ENCODE results near the gene CDX1. TPM values are rescaled to one million over a fixed set of nuclear protein-coding genes. Genes with fewer than 3 reads are reported as not detected.

The CDX1 gene
- total RNA-seq, 1 donor from 2014 or later = not detected

DNA sequence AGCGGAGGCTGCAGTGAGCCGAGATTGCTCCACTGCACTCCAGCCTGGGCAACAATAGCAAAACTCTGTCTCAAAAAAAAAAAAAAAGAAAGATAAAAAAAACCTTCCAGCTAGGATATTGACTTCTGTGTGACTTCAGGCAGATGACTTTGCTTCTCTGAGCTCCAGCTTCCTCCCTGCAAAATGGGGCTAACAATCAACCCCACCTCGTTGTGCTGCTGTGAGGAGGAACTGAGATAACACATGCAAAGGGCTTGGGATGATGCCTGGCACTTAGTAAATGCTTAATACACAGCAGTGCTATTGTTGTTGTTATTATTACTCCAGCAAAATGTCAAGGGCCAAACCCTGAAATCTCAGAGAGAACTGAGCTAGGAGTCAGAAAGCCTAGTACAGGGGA lies 3.5 kb upstream of the CDX1 start:
- TF ChIP-seq, protein P1, sequence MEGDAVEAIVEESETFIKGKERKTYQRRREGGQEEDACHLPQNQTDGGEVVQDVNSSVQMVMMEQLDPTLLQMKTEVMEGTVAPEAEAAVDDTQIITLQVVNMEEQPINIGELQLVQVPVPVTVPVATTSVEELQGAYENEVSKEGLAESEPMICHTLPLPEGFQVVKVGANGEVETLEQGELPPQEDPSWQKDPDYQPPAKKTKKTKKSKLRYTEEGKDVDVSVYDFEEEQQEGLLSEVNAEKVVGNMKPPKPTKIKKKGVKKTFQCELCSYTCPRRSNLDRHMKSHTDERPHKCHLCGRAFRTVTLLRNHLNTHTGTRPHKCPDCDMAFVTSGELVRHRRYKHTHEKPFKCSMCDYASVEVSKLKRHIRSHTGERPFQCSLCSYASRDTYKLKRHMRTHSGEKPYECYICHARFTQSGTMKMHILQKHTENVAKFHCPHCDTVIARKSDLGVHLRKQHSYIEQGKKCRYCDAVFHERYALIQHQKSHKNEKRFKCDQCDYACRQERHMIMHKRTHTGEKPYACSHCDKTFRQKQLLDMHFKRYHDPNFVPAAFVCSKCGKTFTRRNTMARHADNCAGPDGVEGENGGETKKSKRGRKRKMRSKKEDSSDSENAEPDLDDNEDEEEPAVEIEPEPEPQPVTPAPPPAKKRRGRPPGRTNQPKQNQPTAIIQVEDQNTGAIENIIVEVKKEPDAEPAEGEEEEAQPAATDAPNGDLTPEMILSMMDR (conservative IDR thresholded peaks at IDR 0.05; ENCODE audit: low read depth, low read length) = no peak
- no peak for DNase-seq (ENCODE audit: low read depth)
- no peak overlapping the region for H3K4me3 ChIP-seq (ENCODE audit: low read depth, low read length)

DNA sequence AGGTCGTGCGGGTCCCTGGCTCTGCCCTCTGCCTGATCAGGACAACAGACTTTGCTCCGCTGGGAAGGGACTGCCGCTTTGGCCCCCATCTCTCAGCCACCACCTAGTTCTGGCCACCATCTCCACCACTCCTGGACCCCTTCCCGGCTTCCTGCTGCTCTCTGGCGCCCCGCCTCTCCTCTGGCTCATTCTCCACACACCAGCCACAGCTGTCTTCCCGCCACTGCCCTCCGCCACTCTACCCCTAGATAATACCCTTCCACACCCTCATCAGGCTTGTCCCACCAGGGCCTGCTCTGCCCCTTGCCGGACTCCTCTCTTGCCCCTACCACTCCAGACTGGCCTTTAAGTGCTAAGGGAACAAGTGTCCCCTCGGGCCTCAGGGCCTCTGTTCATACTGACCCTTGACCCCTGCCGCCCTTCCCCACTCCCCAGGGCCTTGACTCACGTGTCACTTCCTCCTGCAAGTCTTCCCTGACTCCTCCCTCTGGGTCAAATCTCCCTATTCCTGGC lies 3.0 kb upstream of the CDX1 start:
- DNase-seq (ENCODE audit: low read depth) = no peak
- no peak overlapping the region for H3K4me3 ChIP-seq (ENCODE audit: low read depth, low read length)
- TF ChIP-seq, protein P1 (conservative IDR thresholded peaks at IDR 0.05; ENCODE audit: low read depth, low read length) = no peak

DNA sequence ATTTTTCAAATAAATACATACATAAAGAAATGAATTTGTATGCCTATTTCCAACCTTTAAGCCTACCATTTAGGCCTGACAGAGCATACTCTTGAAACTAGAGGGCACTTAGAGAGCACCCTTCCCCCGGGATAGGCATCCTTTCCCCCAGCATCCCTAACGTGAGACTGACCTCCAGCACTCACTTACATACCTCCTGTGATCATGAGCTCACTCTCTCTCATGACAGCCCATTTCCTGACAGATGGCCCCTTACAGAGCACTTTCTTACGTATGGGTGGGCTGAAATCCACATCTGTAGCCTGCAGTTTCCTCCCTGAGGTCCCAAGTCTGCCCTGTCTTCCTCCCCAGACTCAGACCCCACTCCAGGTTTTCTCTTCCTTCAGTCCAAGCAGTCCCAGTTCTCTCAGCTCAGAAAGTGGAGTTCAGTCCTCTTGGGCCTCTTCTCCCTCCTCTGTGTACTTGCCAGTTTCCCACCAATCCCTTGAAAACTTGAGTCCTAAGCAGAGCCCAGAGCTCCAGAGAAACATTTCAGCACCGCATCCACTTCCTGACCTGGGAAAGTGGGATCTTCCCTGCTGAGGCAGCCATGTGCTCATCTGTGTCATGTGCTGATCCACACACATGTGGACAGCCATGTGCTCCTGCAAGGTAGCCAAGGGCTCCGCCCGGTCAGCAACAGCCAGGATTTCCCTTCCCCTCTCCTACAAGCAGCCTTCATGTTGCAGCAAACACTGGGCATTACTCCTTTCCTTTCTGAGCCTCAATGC lies 2.2 kb upstream of the CDX1 start:
- TF ChIP-seq, protein P1 (conservative IDR thresholded peaks at IDR 0.05; ENCODE audit: low read depth, low read length) = no peak
- no peak for DNase-seq (ENCODE audit: low read depth)

DNA sequence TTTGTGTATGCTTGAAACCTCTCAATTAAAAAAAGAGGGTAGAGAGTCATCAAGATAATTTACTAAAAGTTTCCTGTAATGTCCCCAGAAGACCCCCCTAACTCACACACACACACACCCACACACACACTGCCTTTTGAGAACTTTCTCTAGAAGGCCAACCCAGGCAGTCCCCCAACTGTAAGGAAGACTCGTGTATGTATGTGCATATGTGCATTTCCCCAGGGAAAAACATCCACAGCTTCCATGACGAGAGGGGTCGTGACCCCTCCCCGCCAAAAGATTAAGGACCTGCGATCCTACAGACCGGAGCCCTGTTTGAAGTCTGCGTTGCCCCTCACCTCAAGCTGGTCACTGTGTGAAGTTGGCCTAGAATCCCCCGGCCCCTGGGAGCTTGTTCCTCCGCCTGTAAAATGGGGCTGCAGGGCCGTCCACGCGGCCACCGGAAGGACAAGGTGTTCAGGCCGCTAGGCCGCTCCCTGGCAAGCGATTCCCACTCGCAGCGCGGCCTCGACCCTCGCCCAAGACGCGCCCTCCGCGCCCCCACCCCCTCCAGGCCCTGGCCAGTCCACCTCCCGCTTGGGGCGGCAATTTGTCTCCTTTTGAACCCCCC lies 435 bp upstream of the CDX1 start:
- no peak overlapping the region for H3K4me3 ChIP-seq (ENCODE audit: low read depth, low read length)
- no peak for DNase-seq (ENCODE audit: low read depth)
- TF ChIP-seq, protein P1 (conservative IDR thresholded peaks at IDR 0.05; ENCODE audit: low read depth, low read length) = no peak

More for the DNA sequence above, 2.2 kb upstream of the CDX1 start:
- no peak overlapping the region for H3K4me3 ChIP-seq (ENCODE audit: low read depth, low read length)

DNA sequence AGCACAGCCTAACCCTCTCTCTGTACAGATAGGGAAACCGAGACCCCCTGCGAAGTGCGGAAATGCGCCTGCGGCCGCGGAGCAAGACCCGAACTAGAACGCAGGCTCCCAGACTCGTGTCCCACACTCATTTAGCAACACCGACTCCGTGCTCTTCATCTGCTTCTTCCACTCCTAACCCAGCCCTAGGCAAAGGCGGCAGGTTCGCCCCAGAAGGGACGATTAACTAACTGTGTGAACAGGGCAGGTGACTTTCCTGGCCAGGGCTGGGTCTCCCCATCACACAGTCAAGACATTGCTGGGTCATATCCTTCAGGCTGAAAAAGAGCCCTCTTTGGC lies 903 bp downstream of the CDX1 start:
- no peak for DNase-seq (ENCODE audit: low read depth)
- H3K4me3 ChIP-seq (ENCODE audit: low read depth, low read length) = no peak overlapping the region
- TF ChIP-seq, protein P1 (conservative IDR thresholded peaks at IDR 0.05; ENCODE audit: low read depth, low read length) = no peak

DNA sequence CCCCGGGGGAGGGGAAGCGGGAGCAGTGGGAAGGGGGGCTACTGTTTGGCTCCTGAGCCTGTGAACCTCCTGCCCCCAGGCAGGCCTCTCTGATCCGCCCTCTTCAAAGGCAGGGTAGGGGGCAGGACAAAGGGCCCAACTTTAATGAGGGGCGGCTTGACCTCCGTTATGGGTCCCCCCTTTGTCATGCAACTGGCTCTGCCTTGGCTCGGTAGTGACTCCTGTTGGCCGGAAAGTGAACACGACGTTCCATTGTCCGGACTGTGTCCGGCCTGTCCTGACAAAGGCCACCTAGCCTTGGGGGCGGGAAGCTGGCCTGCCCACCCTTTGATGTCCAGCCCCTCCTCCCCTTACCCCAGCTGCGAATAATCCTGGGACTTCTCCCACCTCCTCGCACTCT lies 1.3 kb downstream of the CDX1 start:
- DNase-seq (ENCODE audit: low read depth) = no peak
- H3K4me3 ChIP-seq (ENCODE audit: low read depth, low read length) = no peak overlapping the region
- TF ChIP-seq, protein P1 (conservative IDR thresholded peaks at IDR 0.05; ENCODE audit: low read depth, low read length) = no peak

Measured in epithelial cell of proximal tubule (primary cell).